NCI-H146 treated with DMSO at 0.1 percent for 48 hours (cell line): ENCODE results near the gene NFATC3.

Experiments used
- DNase-seq: peaks from one replicate; lab custom pipeline; 2025; ENCODE audit not compliant: unreplicated experiment; lab: John Stamatoyannopoulos, UW

The NFATC3 gene

DNA sequence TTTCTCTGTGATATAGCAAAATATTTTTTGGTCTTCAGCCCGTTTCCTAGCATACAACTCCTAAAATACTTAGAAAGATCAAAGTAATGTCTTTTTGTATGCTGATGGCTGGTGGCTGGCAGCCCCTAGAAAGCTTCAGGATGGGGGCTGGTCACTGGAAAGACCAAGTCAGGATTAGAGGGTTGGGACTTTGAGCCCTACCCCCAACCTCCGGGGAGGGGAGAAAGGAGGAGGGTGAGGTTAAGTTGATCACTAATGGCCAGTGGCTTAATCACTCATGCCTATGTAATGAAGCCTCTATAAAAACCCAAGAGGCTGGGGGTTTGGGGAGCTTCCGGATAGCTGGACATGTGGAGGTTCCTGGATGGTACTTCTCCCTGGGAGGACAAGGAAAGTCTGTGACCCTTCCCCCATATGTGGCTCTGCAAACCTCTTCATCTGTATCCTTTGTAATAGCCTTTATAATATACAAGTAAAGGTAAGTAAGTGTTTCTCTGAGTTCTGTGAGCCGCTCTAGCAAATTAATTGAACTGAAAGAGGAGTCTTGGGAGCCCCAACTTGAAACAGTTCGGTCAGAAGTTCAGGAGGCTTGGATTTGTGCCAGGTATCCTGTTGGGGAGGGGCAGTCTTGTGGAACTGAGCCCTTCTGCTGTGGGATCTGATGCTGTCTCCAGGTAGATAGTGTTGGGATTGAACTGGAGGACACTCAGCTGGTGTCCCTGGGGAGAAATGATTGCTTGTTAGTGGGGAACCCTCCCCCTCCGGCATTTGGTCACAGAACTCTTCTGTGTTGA, 182.6 kb downstream of the NFATC3 start:
- no peak for DNase-seq

DNA sequence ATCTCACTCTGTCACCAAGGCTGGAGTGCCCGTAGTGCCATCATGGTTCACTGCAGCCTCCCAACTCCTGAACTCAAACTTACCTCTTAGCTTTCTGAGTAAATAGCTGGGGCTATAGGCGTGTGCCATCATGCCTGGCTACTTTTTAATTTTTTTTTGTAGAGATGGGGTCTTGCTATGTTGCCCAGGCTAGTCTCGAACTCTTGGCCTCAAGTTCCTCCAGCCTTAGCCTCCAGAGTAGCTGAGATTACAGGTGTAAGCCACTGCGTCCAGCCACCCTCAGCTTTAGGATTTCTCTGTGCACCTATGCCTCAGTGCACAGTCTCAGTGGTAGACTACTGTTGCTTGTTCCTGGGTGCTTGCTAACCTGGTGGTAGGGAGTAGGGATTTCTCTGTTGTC, 184.6 kb downstream of the NFATC3 start:
- DNase-seq, result no peak

DNA sequence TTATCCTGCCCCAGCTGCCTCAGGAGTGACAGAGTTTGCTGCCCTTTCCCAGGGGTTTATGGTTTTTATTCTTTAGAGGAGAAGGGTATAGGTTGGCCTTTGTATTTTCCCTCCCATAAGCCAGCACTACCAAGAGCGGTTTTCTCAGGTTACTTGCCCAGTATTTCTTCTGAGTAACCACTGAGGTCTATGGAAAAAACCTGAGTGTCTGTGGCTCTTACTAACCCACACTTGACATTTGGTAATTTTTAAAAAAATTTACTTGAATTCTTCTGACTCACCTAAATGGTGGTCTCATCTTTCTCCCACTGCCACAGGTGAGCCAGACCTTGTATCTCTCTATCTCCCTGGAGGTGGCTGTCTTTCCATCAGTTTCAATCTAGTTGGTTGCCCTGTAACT, 185.2 kb downstream of the NFATC3 start:
- DNase-seq, result no peak

DNA sequence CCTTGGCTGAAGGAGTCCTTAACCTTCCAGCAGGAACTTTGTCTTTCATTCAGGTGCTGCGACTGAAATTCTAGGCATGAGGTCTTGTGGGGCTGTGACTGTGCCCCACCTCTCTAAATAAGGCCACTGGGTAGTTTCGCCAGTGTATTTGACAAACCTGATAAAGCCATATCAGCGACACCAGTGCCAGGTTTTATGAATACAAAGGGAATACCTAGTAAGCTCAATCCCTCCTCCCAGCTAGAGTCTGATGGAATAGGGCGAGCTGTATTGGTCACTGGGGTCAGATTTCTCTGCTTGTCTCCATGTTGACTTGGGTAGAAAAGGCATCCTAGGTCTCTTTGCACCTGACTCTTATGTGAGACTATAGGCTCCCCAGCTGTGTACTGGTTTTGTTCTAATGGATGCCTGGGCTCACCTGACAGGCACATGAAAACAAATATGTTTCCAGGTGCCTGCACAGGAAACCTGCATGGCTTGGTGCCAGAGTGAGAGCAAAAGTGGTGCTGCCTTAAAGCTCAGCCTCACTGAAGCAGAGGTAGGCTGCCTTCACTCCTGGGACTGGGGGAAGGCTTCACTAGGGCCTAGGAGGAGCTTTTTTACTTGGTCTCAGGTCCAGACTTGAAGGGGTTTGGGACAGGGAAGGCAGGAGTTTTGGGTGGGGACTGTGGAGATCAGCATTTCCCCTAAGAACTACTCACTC, 187.5 kb downstream of the NFATC3 start:
- DNase-seq, result peak; percentile 70

DNA sequence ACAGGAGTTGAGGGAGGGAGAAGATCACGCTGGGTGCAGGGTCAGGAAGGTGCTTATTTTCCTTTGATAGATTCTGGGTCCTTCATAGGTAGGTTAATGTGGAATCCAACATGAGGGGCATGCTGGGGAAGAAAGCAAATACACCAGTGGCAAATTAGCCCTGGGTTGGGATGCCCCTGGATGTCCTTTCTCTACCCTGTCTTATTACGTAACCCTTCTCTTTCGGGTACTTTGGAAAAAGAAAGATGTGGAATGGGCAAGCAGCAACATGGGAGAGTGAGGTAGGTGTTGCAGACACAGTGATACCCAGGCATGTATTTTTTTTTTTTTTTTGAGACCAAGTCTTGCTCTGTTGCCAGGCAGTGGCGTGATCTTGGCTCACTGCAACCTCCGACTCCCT, 188.3 kb downstream of the NFATC3 start:
- no peak for DNase-seq

DNA sequence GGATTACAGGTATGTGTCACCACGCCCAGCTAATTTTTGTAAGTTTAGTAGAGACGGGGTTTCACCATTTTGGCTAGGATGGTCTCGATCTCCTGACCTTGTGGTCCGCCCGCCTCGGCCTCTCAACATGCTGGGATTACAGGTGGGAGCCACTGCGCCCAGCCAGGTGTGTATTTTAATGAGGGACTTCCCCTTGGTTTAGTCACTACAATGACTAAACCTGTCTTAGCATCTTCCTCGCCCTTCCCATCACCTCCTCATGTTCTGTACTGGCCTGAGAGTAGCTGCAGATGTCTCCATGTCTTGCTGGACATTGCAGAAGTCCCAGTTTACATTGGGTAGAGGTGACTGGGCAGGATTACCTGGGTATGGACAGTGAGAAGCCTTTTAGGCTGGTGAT, 188.7 kb downstream of the NFATC3 start:
- no peak for DNase-seq

DNA sequence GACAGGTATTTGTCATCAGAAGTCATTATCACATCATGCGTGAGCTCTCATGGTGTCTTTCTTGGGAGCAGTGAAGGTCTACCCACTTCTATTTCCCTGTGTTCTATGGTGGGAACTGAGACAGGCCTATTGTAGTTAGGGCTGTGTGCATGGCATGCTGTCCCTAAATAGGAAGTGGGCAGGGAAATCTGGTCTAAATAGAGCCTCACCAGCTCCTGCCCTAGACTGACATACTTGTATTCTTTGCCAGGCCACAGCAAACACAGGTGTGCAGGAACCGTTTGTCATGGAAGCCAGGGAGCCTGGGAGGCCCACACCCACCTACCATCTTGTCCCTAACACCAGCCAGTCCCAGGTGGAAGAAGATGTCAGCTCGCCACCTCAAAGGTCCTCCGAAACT, 189.3 kb downstream of the NFATC3 start:
- DNase-seq, result no peak

DNA sequence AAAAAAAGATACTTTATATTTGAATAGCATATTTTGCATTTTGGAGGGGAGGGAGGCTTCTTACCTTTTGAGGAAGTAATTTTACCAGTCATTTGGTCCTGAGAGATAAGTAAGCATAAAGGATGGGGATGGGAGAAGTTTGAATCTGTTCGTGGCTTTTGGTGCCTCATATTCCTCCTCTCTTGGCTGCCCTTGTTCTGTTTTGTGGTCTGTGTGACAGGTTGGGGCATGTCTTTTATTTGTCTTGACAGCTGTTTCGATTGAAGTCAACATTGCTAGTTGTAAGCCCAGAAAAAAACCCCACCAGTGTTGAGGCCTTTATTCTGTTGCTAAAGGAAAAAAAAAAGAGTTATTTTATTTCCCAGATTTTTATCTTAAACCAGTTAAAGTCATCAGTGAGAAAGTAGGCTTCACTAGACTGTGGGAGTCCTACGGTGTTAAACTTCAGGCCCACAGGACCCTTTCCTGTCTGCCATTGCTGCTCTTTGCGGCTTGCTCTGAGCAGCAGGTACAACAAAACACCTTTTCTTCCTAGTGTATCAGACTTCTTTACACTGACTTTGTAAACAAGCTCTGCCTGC, 190.5 kb downstream of the NFATC3 start:
- DNase-seq, result peak; percentile 44

DNA sequence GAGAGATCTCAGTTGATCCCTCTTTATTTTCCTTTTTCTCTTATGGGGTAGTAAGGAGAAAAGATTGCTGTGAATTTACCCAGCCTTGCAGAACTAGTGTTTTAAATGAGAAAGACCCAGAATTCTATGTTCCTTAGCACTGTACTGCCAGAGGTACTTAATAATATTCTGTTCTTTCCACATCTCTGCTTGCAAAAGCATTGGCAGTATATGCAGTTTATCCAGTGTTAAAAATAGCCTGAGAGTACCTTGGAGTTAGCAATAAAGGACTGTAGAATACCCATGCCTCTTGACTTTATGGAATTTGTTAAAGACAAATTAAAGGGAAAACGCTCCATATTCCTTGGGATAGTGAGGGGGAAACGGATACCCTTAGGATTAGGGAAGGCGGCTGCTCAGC, 191.1 kb downstream of the NFATC3 start:
- DNase-seq, result no peak
